Immature natural killer cell (primary cell): Measurements from ENCODE around the gene TSC22D2. TPM values are rescaled to one million over a fixed set of nuclear protein-coding genes. Genes with fewer than 3 reads are reported as not detected.

Experiments used
- DNase-seq, 3 donors: peaks; one replicate each; pipeline ENCODE4 v3.0.0; 2022; ENCODE audit warnings: mixed read lengths in 1 of 3
- H3K27ac Mint-ChIP-seq, 6 donors: one replicate each; pipeline ENCODE4 v1.8.0; 2020; ENCODE audit warnings: mixed read lengths in 6 of 6, mild to moderate bottlenecking in 5 of 6, inconsistent platforms in 4 of 6, moderate library complexity in 3 of 6
- H3K27me3 Mint-ChIP-seq, 3 donors: one replicate each; pipeline ENCODE4 v1.8.0; 2020 to 2021; ENCODE audit warnings: low read depth in 3 of 3, mild to moderate bottlenecking in 3 of 3, mixed read lengths in 3 of 3, moderate library complexity in 3 of 3, inconsistent platforms in 1 of 3
- H3K36me3 Mint-ChIP-seq, 3 donors: one replicate each; pipeline ENCODE4 v1.8.0; 2020; ENCODE audit warnings: mixed read lengths in 3 of 3, inconsistent platforms in 2 of 3, mild to moderate bottlenecking in 2 of 3
- H3K4me1 Mint-ChIP-seq, 2 donors: one replicate each; pipeline ENCODE4 v1.8.0; 2020; ENCODE audit warnings: inconsistent platforms in 2 of 2, mild to moderate bottlenecking in 2 of 2, mixed read lengths in 2 of 2, moderate library complexity in 1 of 2
- H3K4me3 Mint-ChIP-seq, 5 donors: one replicate each; pipeline ENCODE4 v1.8.0; 2020; ENCODE audit warnings: mild to moderate bottlenecking in 5 of 5, mixed read lengths in 5 of 5, inconsistent platforms in 3 of 5, moderate library complexity in 3 of 5
- H3K9me3 Mint-ChIP-seq, 6 donors: one replicate each; pipeline ENCODE4 v1.8.0; 2020; ENCODE audit warnings: mild to moderate bottlenecking in 6 of 6, mixed read lengths in 6 of 6, inconsistent platforms in 4 of 6, moderate library complexity in 3 of 6
- polyA plus RNA-seq, 3 donors: library from polyadenylated mRNA; unstranded; fragments of 300-500 nt; fragmentation: Illumina TruSeq; gene quantifications; one replicate each; pipeline ENCODE4 v1.2.3, GENCODE V29; 2021

The TSC22D2 gene
- polyA plus RNA-seq, 3 donors from 2014 or later, result 6.4 to 10.4 (median 9.0) TPM

GRCh38 chr3:150428562-150428961 is 20.5 kb downstream of the TSC22D2 start:
- H3K36me3 Mint-ChIP-seq, result no peaks in the 10 kb centered on the region
- H3K4me3 Mint-ChIP-seq, result no peak overlapping the region
- H3K27me3 Mint-ChIP-seq, result peaks cover 0 to 4% (median 0%) of the 10 kb centered on the region in 3 donors
- H3K27ac Mint-ChIP-seq, result no peak overlapping the region
- no peaks in the 10 kb centered on the region for H3K9me3 Mint-ChIP-seq
- peaks cover 33 to 70% of the 10 kb centered on the region in 2 donors for H3K4me1 Mint-ChIP-seq
- DNase-seq, result no peak

GRCh38 chr3:150429767-150430671 is 21.9 kb downstream of the TSC22D2 start:
- Mint-ChIP-seq H3K27ac (peak overlapping the region in 1 of 6 donors; percentile 0), H3K27me3 (peaks cover 0 to 4% (median 0%) of the 10 kb centered on the region in 3 donors), H3K4me3 (no peak overlapping the region), H3K9me3 (no peaks in the 10 kb centered on the region), H3K4me1 (peaks cover 38 to 76% of the 10 kb centered on the region in 2 donors), H3K36me3 (no peaks in the 10 kb centered on the region)
- no peak for DNase-seq

DNA sequence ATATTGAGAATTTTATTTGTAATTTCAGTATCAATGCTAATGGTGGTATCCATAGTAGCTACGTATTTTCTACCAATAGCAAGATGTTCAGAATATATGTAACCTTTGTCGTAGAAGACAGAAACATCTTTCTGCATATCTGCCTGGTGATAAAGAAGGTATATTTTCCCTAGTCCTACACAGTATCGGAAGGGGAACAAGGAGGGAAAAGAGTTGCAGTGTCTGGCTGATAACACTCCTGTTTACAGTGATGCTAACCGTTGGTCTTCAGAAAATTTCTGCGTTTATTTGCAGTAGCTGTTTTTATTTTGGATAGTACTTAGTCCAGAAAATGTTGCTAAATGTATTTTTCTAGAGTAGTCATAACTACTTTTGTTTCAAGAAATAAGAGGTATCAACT is 25.2 kb downstream of the TSC22D2 start:
- peaks cover 0 to 4% (median 0%) of the 10 kb centered on the region in 3 donors for H3K27me3 Mint-ChIP-seq
- H3K4me1 Mint-ChIP-seq, result peaks cover 25 to 64% of the 10 kb centered on the region in 2 donors
- H3K27ac Mint-ChIP-seq, result no peak overlapping the region
- no peak for DNase-seq
- no peak overlapping the region for H3K4me3 Mint-ChIP-seq
- H3K9me3 Mint-ChIP-seq, result no peaks in the 10 kb centered on the region
- H3K36me3 Mint-ChIP-seq, result no peaks in the 10 kb centered on the region

DNA sequence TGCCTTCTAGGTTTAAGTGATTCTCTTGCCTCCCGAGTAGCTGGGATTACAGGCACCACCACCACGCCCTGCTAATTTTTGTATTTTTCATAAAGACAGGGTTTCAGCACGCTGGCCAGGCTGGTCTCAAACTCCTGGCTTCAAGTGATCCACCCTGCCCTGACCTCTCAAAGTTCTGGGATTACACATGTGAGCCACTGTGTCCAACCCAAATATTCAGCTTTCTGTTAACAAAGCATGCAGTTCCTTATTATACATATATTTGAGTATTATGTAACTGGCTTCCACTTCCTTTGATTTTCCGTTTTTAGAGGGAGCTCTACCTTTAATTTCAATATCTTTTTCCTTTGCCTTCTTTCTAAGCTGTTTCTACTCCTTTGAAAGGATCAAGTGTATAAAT is 26.1 kb downstream of the TSC22D2 start:
- Mint-ChIP-seq H3K36me3 (no peaks in the 10 kb centered on the region), H3K27me3 (peaks cover 0 to 4% (median 0%) of the 10 kb centered on the region in 3 donors), H3K9me3 (no peaks in the 10 kb centered on the region), H3K27ac (peak overlapping the region in 1 of 6 donors; percentile 8), H3K4me3 (no peak overlapping the region), H3K4me1 (peaks cover 20 to 55% of the 10 kb centered on the region in 2 donors)
- DNase-seq, result no peak

- peaks cover 0 to 2% (median 0%) of the 10 kb centered on the region in 3 donors for H3K27me3 Mint-ChIP-seq
- no peaks in the 10 kb centered on the region for H3K9me3 Mint-ChIP-seq
- H3K4me3 Mint-ChIP-seq, result no peak overlapping the region
- peaks cover 10 to 47% of the 10 kb centered on the region in 2 donors for H3K4me1 Mint-ChIP-seq
- H3K36me3 Mint-ChIP-seq, result no peaks in the 10 kb centered on the region
- no peak for DNase-seq
- H3K27ac Mint-ChIP-seq, result no peak overlapping the region
Observed at GRCh38 chr3:150436161-150436560, 28.1 kb downstream of the TSC22D2 start.

DNA sequence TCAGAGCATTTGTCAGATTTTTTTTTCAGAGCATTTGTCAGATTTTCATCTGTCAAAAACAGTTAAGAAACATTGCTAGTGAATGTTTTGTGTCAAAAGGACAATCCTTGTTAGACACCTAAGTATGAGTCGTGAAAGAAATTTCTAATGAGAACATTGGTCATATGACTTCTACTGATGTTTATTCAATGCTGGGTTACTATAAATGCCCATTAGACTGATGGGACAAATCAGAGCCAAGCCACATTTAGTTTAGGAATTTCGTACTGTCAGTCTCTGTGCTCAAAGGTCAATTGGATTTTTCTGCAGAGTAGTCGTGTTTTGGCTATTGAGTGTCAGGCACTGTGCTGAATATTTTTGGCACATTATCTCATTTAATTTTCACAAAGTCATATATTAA is 31.6 kb downstream of the TSC22D2 start:
- H3K4me1 Mint-ChIP-seq, result peaks cover 16 to 55% of the 10 kb centered on the region in 2 donors
- H3K27ac Mint-ChIP-seq, result peak overlapping the region in 1 of 6 donors; percentile 34
- H3K27me3 Mint-ChIP-seq, result peaks cover 0 to 2% (median 0%) of the 10 kb centered on the region in 3 donors
- no peak overlapping the region for H3K4me3 Mint-ChIP-seq
- H3K36me3 Mint-ChIP-seq, result no peaks in the 10 kb centered on the region
- no peak for DNase-seq
- no peaks in the 10 kb centered on the region for H3K9me3 Mint-ChIP-seq

DNA sequence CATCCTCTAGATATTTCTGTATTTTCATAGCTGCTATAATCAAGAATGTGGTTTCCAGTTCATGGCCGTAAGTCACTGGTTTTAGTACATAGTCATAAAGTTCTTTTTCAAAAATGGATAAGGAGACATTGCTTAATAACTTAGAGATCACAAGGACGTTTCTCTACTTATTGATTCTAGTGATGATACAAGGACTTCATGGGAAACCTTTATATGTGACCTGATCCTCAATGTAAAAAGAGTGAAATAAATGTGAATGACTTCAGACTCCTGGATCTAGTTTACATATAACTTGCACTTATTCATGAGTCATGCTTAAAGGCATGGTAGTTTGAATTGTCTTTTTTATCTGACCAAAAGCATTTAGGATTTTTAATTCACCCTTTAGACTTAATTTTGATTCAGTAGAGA is 35.2 kb downstream of the TSC22D2 start:
- Mint-ChIP-seq H3K27ac (no peak overlapping the region), H3K9me3 (no peaks in the 10 kb centered on the region), H3K4me1 (peaks cover 30 to 60% of the 10 kb centered on the region in 2 donors), H3K27me3 (no peaks in the 10 kb centered on the region), H3K36me3 (no peaks in the 10 kb centered on the region), H3K4me3 (no peak overlapping the region)
- DNase-seq, result no peak

- Mint-ChIP-seq H3K4me3 (no peak overlapping the region), H3K9me3 (no peaks in the 10 kb centered on the region), H3K36me3 (no peaks in the 10 kb centered on the region), H3K4me1 (peaks cover 32 to 66% of the 10 kb centered on the region in 2 donors), H3K27ac (no peak overlapping the region), H3K27me3 (no peaks in the 10 kb centered on the region)
- DNase-seq, result no peak
Observed at GRCh38 chr3:150444371-150444770, 36.3 kb downstream of the TSC22D2 start.

- no peaks in the 10 kb centered on the region for H3K36me3 Mint-ChIP-seq
- H3K27ac Mint-ChIP-seq, result peak overlapping the region in 1 of 6 donors; percentile 3
- H3K27me3 Mint-ChIP-seq, result no peaks in the 10 kb centered on the region
- no peaks in the 10 kb centered on the region for H3K9me3 Mint-ChIP-seq
- H3K4me1 Mint-ChIP-seq, result peaks cover 35 to 67% of the 10 kb centered on the region in 2 donors
- H3K4me3 Mint-ChIP-seq, result no peak overlapping the region
- no peak for DNase-seq
Observed at GRCh38 chr3:150446470-150446977, 38.4 kb downstream of the TSC22D2 start.

GRCh38 chr3:150447084-150447483 is 39.0 kb downstream of the TSC22D2 start:
- DNase-seq, result no peak
- Mint-ChIP-seq H3K4me3 (no peak overlapping the region), H3K27ac (peak overlapping the region in 1 of 6 donors; percentile 3), H3K4me1 (peaks cover 35 to 62% of the 10 kb centered on the region in 2 donors), H3K9me3 (no peaks in the 10 kb centered on the region), H3K27me3 (no peaks in the 10 kb centered on the region), H3K36me3 (no peaks in the 10 kb centered on the region)

DNA sequence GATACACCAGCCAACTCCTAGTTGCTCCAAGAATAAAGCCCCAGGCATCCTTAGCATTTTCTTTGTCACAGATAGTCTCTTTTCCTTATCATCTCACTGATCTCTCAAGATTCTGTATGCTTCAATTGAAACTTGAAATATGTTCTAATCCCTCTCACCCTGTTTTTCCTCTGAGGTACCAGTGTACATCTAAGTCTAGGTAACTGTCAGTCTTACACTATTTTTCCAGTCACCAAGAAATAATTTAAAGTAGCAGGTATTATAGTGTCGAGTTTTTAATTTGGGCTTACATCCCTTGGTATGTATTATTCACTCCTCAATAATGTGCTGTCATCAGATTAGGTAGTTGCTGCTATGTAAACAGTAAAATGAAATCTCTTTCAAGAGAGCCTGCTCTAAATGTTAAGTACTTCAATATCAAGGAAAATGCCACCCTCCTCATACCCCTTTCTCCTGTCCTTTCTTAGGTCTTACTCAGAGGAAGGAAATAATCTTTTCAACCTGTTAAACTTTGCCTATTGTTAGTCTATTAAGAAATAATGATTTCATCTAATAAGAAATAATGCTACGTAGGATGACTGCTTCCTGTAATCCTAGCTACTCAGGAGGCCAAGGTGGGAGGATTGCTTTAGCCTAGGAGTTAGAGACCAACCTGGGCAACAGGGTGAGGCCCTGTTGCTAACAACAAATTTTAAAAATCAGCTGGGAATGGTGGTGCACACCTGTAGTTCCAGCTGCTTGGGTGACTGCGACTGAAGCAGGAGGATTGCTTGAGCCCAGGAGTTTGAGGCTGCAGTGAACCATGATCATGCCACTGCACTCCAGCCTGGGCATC is 39.8 kb downstream of the TSC22D2 start:
- Mint-ChIP-seq H3K4me3 (no peak overlapping the region), H3K27me3 (no peaks in the 10 kb centered on the region), H3K9me3 (no peaks in the 10 kb centered on the region), H3K27ac (peak overlapping the region in 3 of 6 donors; percentile 3 to 73 (median 33)), H3K36me3 (no peaks in the 10 kb centered on the region), H3K4me1 (peaks cover 32 to 55% of the 10 kb centered on the region in 2 donors)
- no peak for DNase-seq

- H3K9me3 Mint-ChIP-seq, result no peaks in the 10 kb centered on the region
- H3K4me3 Mint-ChIP-seq, result no peak overlapping the region
- H3K4me1 Mint-ChIP-seq, result peaks cover 29 to 54% of the 10 kb centered on the region in 2 donors
- H3K27ac Mint-ChIP-seq, result no peak overlapping the region
- no peak for DNase-seq
- H3K36me3 Mint-ChIP-seq, result no peaks in the 10 kb centered on the region
- no peaks in the 10 kb centered on the region for H3K27me3 Mint-ChIP-seq
Observed at GRCh38 chr3:150449169-150449721, 41.1 kb downstream of the TSC22D2 start.

DNA sequence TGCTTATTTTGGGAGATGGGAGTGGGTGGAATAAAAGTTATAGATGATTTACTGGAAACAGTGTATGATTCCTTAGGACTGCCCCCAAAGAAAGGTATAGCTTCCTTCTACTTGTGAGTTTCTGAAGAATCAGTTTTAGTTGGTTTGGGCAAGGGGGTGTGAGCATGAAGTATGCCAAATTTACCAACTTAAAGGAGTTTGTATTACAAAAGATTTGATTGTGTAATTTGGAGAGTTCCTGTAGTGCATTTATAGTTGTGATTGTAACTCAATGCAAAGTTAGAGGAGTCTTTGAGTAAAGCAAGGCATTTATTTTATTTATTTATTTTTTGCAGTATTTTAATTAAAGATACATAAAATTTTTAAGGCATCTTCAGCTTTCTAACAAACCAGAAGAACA is 42.8 kb downstream of the TSC22D2 start:
- peak overlapping the region in 1 of 6 donors; percentile 62 for H3K27ac Mint-ChIP-seq

More for the DNA sequence above, 42.8 kb downstream of the TSC22D2 start:
- H3K4me1 Mint-ChIP-seq, result peaks cover 26 to 56% of the 10 kb centered on the region in 2 donors
- no peaks in the 10 kb centered on the region for H3K9me3 Mint-ChIP-seq
- no peak for DNase-seq
- no peak overlapping the region for H3K4me3 Mint-ChIP-seq
- no peaks in the 10 kb centered on the region for H3K27me3 Mint-ChIP-seq
- no peaks in the 10 kb centered on the region for H3K36me3 Mint-ChIP-seq
